ENCODE measurements around the gene NARF. TPM values are rescaled to one million over a fixed set of nuclear protein-coding genes. Genes with fewer than 3 reads are reported as not detected.

Gene NARF
- total RNA-seq, 1 donor from 2014 or later, result 111 TPM

GRCh38 chr17:82487910-82488309 is 29.4 kb downstream of the NARF start:
- Mint-ChIP-seq H3K4me3 (no peak overlapping the region), H3K9me3 (no peaks in the 10 kb centered on the region), H3K36me3 (peaks cover 15% of the 10 kb centered on the region), H3K4me1 (ENCODE audit: unreplicated experiment) (no peaks in the 10 kb centered on the region), H3K27me3 (no peaks in the 10 kb centered on the region), H3K27ac (no peak overlapping the region)
- DNase-seq (ENCODE audit: extremely low spot score, unreplicated experiment), result no peak
- no peak for TF ChIP-seq CTCF (conservative IDR thresholded peaks at IDR 0.05)

- Mint-ChIP-seq H3K27ac (no peak overlapping the region), H3K4me3 (no peak overlapping the region), H3K9me3 (no peaks in the 10 kb centered on the region), H3K27me3 (no peaks in the 10 kb centered on the region), H3K4me1 (ENCODE audit: unreplicated experiment) (peaks cover 4% of the 10 kb centered on the region), H3K36me3 (peaks cover 10% of the 10 kb centered on the region)
- no peak for DNase-seq (ENCODE audit: extremely low spot score, unreplicated experiment)
- no peak for TF ChIP-seq CTCF (conservative IDR thresholded peaks at IDR 0.05)
These were observed 30.6 kb downstream of the NARF start for GRCh38 chr17:82489117-82489516.

DNA sequence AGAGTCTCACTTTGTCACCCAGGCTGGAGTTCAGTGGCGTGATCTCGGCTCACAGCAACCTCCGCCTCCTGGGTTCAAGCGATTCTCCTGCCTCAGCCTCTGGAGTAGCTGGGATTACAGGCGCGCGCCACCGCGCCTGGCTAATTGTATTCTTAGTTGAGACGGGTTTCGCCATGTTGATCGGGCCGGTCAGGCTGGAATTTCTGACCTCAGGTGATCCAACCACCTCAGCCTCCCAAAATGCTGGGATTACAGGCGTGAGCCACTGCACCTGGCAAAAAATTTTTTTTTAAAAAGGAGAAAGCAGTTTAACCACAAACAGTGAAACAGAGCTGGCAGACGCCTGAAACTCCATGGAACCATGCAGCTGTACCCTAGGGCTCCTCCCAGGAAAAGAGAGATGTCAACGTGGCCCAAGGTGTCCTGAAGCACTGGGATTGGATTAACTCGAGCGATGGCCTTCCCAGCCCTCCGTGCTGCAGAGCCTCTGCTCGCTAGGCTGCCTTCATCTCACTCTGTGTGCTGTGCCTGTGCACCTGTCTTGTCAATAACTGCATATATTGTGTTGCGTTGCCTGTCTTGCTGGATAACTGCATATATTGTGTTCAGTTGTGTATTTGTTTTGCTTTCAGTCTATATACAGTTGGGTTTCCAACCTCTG is 31.4 kb downstream of the NARF start:
- H3K4me1 Mint-ChIP-seq (ENCODE audit: unreplicated experiment), result peaks cover 12% of the 10 kb centered on the region
- peaks cover 8% of the 10 kb centered on the region for H3K27me3 Mint-ChIP-seq
- H3K36me3 Mint-ChIP-seq, result peaks cover 5% of the 10 kb centered on the region
- no peaks in the 10 kb centered on the region for H3K9me3 Mint-ChIP-seq
- no peak overlapping the region for H3K4me3 Mint-ChIP-seq
- no peak overlapping the region for H3K27ac Mint-ChIP-seq
- DNase-seq (ENCODE audit: extremely low spot score, unreplicated experiment), result no peak
- TF ChIP-seq CTCF (conservative IDR thresholded peaks at IDR 0.05), result no peak

DNA sequence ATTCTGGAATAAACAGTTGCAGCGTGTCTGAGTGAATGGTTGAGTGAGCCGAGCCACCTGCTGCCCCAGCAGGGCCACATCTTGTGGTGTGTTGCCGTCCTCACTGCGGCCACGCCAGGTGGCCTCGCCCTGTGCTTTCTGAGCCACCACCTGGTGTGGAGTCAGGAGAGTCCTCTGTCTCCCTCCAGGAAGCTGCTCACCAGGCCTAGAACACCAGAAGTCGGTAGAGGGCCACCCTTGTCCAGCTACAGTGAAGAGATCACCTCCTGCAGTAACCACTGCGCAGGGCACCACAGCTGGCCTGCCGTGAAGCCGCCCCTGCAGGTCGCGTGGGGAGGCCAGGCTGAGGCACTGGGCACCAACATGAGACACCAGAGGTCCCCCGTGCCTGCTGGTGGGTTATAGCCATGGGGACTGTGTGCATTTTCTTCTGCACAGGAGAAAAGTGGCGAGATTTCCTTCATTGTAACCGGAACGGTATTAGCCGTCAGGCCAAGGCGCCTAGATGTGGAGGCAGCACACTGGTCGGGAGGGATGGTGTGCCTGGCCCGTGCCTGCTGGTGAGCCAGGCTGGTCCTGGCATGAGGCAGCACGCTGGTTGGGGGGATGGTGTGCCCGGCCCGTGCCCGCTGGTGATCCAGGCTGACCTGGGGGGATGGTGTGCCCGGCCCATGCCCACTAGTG is 32.1 kb downstream of the NARF start:
- DNase-seq (ENCODE audit: extremely low spot score, unreplicated experiment), result no peak
- peaks cover 4% of the 10 kb centered on the region for H3K36me3 Mint-ChIP-seq
- peaks cover 8% of the 10 kb centered on the region for H3K27me3 Mint-ChIP-seq
- H3K27ac Mint-ChIP-seq, result no peak overlapping the region
- no peak for TF ChIP-seq CTCF (conservative IDR thresholded peaks at IDR 0.05)
- H3K9me3 Mint-ChIP-seq, result no peaks in the 10 kb centered on the region
- H3K4me3 Mint-ChIP-seq, result no peak overlapping the region
- H3K4me1 Mint-ChIP-seq (ENCODE audit: unreplicated experiment), result peaks cover 12% of the 10 kb centered on the region

DNA sequence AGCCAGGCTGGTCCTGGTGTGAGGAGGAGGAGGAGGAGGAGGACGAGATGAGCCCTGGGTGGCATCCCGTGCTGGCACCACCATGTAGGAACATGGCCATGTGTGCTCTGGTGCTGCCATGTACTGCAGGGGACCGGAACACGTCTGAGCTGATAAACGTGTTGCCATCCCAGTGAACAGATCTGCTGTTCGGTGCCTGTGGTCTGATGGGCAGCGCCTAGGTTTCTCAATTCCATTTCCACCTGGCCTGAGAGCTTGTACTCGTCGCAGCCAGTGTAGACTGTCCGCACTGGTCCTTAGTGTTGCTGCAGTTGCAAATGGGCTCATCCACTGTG is 32.6 kb downstream of the NARF start:
- no peak for TF ChIP-seq CTCF (conservative IDR thresholded peaks at IDR 0.05)
- Mint-ChIP-seq H3K36me3 (peaks cover 3% of the 10 kb centered on the region), H3K27ac (no peak overlapping the region), H3K4me3 (no peak overlapping the region), H3K27me3 (peaks cover 8% of the 10 kb centered on the region), H3K4me1 (ENCODE audit: unreplicated experiment) (peaks cover 12% of the 10 kb centered on the region), H3K9me3 (no peaks in the 10 kb centered on the region)
- DNase-seq (ENCODE audit: extremely low spot score, unreplicated experiment), result no peak

All from type B pancreatic cell (in vitro differentiated cells).